ENCODE measurements around the gene LCE3D. TPM values are rescaled to one million over a fixed set of nuclear protein-coding genes. Genes with fewer than 3 reads are reported as not detected.
"Not testable (repeated sequence)": the region's sequence is repeated elsewhere in the genome, so short reads cannot be mapped to it uniquely, and the experiment has no call there.

The LCE3D gene
- total RNA-seq = not detected

DNA sequence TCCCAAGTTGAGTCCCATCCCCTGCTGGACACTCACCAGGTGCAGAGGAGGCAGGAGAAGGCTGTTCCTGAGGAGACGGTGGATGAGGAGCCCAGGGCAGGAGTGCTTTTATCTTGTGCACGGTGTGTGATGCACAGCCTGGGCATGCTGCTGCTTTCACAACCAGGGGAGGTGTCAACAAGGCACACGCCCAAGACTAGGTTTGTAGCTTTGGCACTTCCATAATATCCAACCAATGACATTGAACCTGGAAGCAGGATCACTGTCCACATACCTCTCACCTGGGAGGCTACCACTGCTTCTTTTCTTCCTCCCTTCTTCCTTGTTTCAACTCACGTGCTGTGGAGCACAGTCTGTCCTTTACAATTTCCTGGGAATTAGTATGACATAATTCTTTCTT is at the start of gene LCE3D:
Gene LCE3D, minus strand, starts transcription at position 84 of the 400 bp plus-strand sequence. CDS start 580 bp downstream, outside the sequence.
- POLR2A ChIA-PET = no interaction called here
- Mint-ChIP-seq H3K4me1 (no peaks in the 10 kb centered on the region), H3K36me3 (ENCODE audit: low read depth) (no peaks in the 10 kb centered on the region), H3K27ac (no peak within 1 kb of the TSS), H3K9me3 (no peaks in the 10 kb centered on the region), H3K27me3 (peaks cover 5% of the 10 kb centered on the region), H3K4me3 (no peak within 1 kb of the TSS)
- no peak for DNase-seq
- CTCF ChIA-PET = no interaction called here

GRCh38 chr1:152626744-152627143 is 46.4 kb upstream of the LCE3D start:
- POLR2A ChIA-PET = no interaction called here
- Mint-ChIP-seq H3K36me3 (ENCODE audit: low read depth) (no peaks in the 10 kb centered on the region), H3K27me3 (peaks cover 20% of the 10 kb centered on the region)

DNA sequence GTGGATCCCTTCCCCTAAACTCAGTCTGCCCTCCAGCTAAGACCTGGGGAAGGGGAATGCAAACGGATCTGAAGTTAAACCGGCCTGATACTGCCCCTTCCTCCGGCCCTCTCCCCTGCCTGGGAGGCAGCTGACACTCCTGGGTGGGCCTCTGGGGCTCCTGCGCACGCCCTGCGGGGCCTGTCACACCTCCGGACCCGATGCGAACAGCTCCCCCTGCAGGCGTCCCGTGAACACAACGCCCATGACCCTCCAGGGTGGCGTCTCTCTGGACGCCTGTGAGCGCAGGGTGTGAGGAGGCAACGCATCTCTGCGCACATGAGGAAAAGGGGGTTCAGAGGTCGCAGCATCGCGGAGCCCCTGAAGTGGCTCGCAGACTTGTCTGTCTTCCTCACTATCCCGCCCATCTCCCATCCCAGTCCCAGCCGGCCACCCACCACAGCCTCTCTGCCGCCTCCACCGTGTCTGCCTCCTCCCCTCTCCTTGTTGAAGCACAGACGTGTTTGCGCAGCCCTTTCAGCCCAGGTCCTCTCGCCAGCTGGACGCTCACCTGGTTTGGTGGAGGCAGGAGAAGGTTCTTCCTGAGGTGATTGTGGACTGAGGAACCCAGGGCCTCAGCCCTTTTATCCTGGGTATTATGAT is 43.0 kb upstream of the LCE3D start:
- Mint-ChIP-seq H3K9me3 (peaks cover 6% of the 10 kb centered on the region), H3K4me3 (no peak overlapping the region), H3K36me3 (ENCODE audit: low read depth) (no peaks in the 10 kb centered on the region), H3K27me3 (peaks cover 15% of the 10 kb centered on the region), H3K4me1 (peaks cover 10% of the 10 kb centered on the region), H3K27ac (no peak overlapping the region)
- POLR2A ChIA-PET = no interaction called here
- CTCF ChIA-PET = interaction anchor here (1.7 kb wide), 1 partner anchor 17 kb away, joined by 4 read pairs; no protein-coding TSS in a partner anchor
- peak; percentile 13 for DNase-seq

More at GRCh38 chr1:152626744-152627143, 46.4 kb upstream of the LCE3D start:
- Mint-ChIP-seq H3K27ac (no peak overlapping the region), H3K9me3 (no peaks in the 10 kb centered on the region), H3K4me1 (peaks cover 10% of the 10 kb centered on the region), H3K4me3 (no peak overlapping the region)
- CTCF ChIA-PET = no interaction called here
- no peak for DNase-seq

DNA sequence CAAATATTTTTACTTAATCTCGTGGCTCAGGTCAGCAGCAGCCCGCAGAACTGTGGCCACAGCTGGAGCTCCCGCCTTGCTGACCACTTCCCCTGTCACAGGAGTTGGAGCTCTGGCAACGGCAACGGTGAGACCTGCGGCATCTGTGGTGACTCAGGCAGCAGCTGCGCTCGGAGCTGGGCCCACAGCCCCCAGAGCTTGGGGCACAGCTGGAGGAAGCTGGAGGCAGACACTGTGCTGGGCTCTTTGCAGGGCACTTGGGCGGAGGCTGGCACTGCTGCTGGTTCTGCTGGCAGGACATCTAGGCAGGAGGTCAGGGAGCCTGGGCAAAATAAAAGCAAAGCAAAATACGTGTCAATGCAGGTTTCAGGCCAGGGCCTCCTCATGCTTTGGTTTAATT is 42.5 kb upstream of the LCE3D start, which contains the start of gene LCE3A:
Gene LCE3A, minus strand, starts transcription at position 301 of the 400 bp plus-strand sequence. Its CDS starts 0 bp downstream, at position 301.
- Mint-ChIP-seq H3K4me3 (no peak within 1 kb of the TSS), H3K27me3 (peaks cover 15% of the 10 kb centered on the region), H3K9me3 (peaks cover 6% of the 10 kb centered on the region), H3K27ac (no peak within 1 kb of the TSS), H3K4me1 (peaks cover 10% of the 10 kb centered on the region), H3K36me3 (ENCODE audit: low read depth) (no peaks in the 10 kb centered on the region)
- ChIA-PET POLR2A (no interaction called here), CTCF (interaction anchor here (1.7 kb wide), 1 partner anchor 17 kb away, joined by 4 read pairs; no protein-coding TSS in a partner anchor)
- no peak for DNase-seq

DNA sequence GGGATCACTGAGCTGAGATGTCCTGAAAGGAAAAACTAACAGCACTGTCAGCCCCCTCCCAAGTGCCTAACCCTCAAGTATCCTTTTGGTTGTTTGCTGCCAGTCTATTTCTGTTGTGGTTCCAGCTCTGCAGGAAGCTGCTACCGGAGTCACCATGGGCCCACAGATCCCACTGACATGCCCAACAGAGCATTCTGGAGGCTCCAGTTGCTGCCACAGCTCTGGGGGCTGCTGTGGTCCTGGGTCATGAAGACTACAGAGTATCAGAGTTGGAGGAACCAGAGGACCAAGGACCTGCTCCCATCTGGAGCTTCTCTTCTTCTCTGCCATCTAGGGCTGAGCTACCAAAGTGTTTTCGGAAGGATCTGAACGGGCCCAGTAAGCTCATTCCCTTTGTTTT is 41.7 kb upstream of the LCE3D start:
- POLR2A ChIA-PET = no interaction called here
- Mint-ChIP-seq H3K4me3 (no peak overlapping the region), H3K4me1 (peaks cover 10% of the 10 kb centered on the region), H3K36me3 (ENCODE audit: low read depth) (no peaks in the 10 kb centered on the region), H3K27ac (no peak overlapping the region), H3K27me3 (peaks cover 13% of the 10 kb centered on the region), H3K9me3 (peaks cover 9% of the 10 kb centered on the region)
- CTCF ChIA-PET = no interaction called here
- no peak for DNase-seq

DNA sequence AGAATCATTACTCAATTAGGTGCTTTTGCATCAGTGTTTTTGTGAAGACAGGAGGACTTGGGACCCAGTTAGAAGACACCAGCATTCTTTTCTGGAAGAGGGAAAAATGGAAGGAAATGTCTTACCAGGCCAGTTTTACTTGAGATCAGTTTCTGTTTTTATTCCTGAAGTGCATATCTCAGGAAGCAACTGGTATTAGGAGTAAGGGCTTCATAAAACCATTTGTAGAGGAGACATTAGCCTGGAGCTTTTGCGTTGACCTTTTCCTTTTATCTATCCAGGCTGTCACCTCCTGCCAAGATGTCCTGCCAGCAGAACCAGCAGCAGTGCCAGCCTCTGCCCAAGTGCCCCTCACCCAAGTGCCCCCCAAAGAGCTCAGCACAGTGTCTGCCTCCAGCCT is 33.2 kb upstream of the LCE3D start, which contains the start of gene LCE3B:
Gene LCE3B, plus strand, starts transcription at position 301 of the 400 bp plus-strand sequence. Its CDS starts 0 bp downstream, at position 301.
- ChIA-PET POLR2A (no interaction called here), CTCF (no interaction called here)
- Mint-ChIP-seq H3K9me3 (peaks cover 5% of the 10 kb centered on the region), H3K27me3 (no peaks in the 10 kb centered on the region), H3K27ac (no peak within 1 kb of the TSS), H3K36me3 (ENCODE audit: low read depth) (no peaks in the 10 kb centered on the region), H3K4me1 (no peaks in the 10 kb centered on the region), H3K4me3 (no peak within 1 kb of the TSS)
- DNase-seq = no peak

DNA sequence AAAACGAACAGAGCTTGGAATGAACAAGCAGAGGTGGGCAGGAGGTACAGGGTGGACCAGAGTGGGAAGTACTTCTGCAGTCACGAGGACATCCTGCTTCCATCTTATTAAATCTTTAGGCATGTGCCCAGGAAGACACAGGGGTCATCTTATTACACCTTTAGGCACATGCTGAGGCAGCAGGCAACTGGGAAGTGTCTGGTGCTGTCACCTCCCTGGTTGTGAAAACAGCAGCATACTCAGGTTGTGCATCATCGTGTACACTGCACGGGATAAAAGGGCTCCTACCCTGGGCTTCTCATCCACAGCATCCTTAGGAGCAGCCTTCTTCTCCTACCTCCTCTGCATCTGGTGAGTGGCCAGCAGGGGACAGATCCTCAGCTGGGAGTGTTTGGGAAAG is 19.6 kb upstream of the LCE3D start, which contains the start of gene LCE3C:
Gene LCE3C, plus strand, starts transcription at position 301 of the 400 bp plus-strand sequence. CDS start 498 bp downstream, outside the sequence.
- no peaks in the 10 kb centered on the region for H3K4me1 Mint-ChIP-seq
- no peak for DNase-seq
- H3K27me3 Mint-ChIP-seq = no peaks in the 10 kb centered on the region
- H3K36me3 Mint-ChIP-seq (ENCODE audit: low read depth) = no peaks in the 10 kb centered on the region
- H3K4me3 Mint-ChIP-seq = no peak within 1 kb of the TSS
- H3K9me3 Mint-ChIP-seq = no peaks in the 10 kb centered on the region
- ChIA-PET POLR2A (no interaction called here), CTCF (no interaction called here)
- H3K27ac Mint-ChIP-seq = no peak within 1 kb of the TSS

- H3K4me3 Mint-ChIP-seq = no peak overlapping the region
- no peaks in the 10 kb centered on the region for H3K36me3 Mint-ChIP-seq (ENCODE audit: low read depth)
- H3K27ac Mint-ChIP-seq = no peak overlapping the region
- no peak for DNase-seq
- ChIA-PET CTCF (no interaction called here), POLR2A (no interaction called here)
- no peaks in the 10 kb centered on the region for H3K4me1 Mint-ChIP-seq
- no peaks in the 10 kb centered on the region for H3K9me3 Mint-ChIP-seq
- no peaks in the 10 kb centered on the region for H3K27me3 Mint-ChIP-seq
Measured at GRCh38 chr1:152596986-152597385, 16.7 kb upstream of the LCE3D start.

DNA sequence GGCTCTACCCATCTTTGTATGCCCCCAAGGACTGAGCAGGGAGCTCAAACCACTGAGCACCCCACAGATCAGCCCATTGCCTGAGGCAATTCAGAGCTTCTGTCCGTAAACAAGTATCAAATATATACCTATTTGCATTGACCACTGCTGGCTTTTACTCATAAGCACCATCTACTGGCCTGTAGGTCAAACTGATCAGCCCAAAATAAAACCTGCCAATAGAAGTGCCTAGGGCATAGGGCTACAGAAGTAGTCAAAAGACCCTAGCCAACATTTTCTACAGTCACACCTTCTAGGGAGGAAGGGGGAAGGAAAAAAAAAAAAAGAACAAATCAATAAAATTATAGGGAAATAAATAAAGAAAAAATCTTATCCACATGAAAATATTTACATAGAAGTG is 5.3 kb upstream of the LCE3D start:
- no peak for DNase-seq
- H3K36me3 Mint-ChIP-seq (ENCODE audit: low read depth) = no peaks in the 10 kb centered on the region
- ChIA-PET POLR2A (no interaction called here), CTCF (interaction anchor here (0.7 kb wide), 1 partner anchor 1219 kb away, joined by 4 read pairs; no protein-coding TSS in a partner anchor)
- no peaks in the 10 kb centered on the region for H3K27me3 Mint-ChIP-seq
- no peaks in the 10 kb centered on the region for H3K9me3 Mint-ChIP-seq
- no peak overlapping the region for H3K4me3 Mint-ChIP-seq
- no peak overlapping the region for H3K27ac Mint-ChIP-seq
- no peaks in the 10 kb centered on the region for H3K4me1 Mint-ChIP-seq

DNA sequence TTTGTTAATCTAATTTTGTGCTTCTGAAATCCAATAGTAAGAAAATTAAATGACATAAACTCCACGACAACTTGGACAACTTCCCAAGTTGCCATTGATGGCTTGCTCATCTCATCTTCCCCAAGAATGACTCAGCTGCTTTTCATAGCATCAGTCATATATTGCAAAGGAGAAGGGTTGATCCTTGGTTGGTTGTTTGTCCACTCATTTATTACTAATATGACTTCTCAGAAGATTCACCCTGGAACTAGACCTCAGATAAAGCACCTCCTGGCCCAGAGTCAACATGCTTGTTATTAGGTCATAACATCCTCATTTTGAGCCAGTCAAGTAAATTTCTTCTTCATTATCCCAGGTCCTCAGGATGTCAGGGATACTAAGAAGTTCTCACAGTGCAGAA is 2.3 kb upstream of the LCE3D start:
- no peak for DNase-seq
- CTCF ChIA-PET = no interaction called here
- H3K27me3 Mint-ChIP-seq = peaks cover 2% of the 10 kb centered on the region
- H3K4me3 Mint-ChIP-seq = no peak overlapping the region
- no peaks in the 10 kb centered on the region for H3K36me3 Mint-ChIP-seq (ENCODE audit: low read depth)
- no peaks in the 10 kb centered on the region for H3K9me3 Mint-ChIP-seq
- no peak overlapping the region for H3K27ac Mint-ChIP-seq
- POLR2A ChIA-PET = no interaction called here
- H3K4me1 Mint-ChIP-seq = no peaks in the 10 kb centered on the region

- DNase-seq; H3K4me1 Mint-ChIP-seq; H3K36me3 Mint-ChIP-seq (ENCODE audit: low read depth); H3K27me3 Mint-ChIP-seq; CTCF ChIA-PET; POLR2A ChIA-PET; H3K4me3 Mint-ChIP-seq; H3K27ac Mint-ChIP-seq; H3K9me3 Mint-ChIP-seq: not testable (repeated sequence)
Measured at GRCh38 chr1:152579526-152579925, 790 bp downstream of the LCE3D start.

DNA sequence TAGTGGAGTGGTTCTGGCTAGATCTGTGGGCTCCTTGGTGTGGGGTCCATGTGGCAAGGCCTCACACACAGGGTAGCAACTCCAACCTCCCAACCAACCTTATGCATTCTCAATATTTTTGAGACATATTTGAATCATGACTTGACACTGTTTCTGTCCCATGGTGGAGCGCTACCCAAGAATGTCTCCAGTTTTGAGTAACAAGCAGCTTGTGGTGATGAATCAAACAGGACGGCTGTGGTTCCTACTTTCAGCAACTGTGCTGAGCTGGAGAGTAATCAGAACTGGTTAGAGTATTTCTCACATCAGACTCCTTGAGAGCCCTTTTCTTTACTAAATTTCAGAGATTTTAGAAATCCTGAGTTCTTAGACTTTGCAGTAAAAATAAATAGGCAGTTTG is 3.1 kb downstream of the LCE3D start:
- POLR2A ChIA-PET = no interaction called here
- no peak for DNase-seq

GRCh38 chr1:152566681-152567080 is 13.6 kb downstream of the LCE3D start, which contains the start of gene LCE3E:
TSS of gene LCE3E (minus strand) at chr1:152566780. CDS start at chr1:152566208, 572 bp downstream.
- Mint-ChIP-seq H3K27me3 (peaks cover 5% of the 10 kb centered on the region), H3K9me3 (peaks cover 3% of the 10 kb centered on the region), H3K4me1 (peaks cover 3% of the 10 kb centered on the region), H3K27ac (no peak within 1 kb of the TSS), H3K36me3 (ENCODE audit: low read depth) (no peaks in the 10 kb centered on the region), H3K4me3 (no peak within 1 kb of the TSS)
- no peak for DNase-seq
- POLR2A ChIA-PET = no interaction called here
- CTCF ChIA-PET = no interaction called here

More for the DNA sequence above, 3.1 kb downstream of the LCE3D start:
- CTCF ChIA-PET = interaction anchor here (0.6 kb wide), 1 partner anchor 248 kb away, joined by 3 read pairs; no protein-coding TSS in a partner anchor
- Mint-ChIP-seq H3K27ac (no peak overlapping the region), H3K27me3 (peaks cover 22% of the 10 kb centered on the region), H3K9me3 (no peaks in the 10 kb centered on the region), H3K36me3 (ENCODE audit: low read depth) (no peaks in the 10 kb centered on the region), H3K4me3 (no peak overlapping the region), H3K4me1 (no peaks in the 10 kb centered on the region)
